Bronchial epithelial cell (primary cell): ENCODE results near the gene DGKG. TPM values are rescaled to one million over a fixed set of nuclear protein-coding genes. Genes with fewer than 3 reads are reported as not detected.

Experiments used
- DNase-seq: peaks from one replicate; pipeline ENCODE4 v3.0.0-alpha.2; 2010; ENCODE audit warnings: low read depth
- FAIRE-seq: peaks from 2 replicates; lab custom pipeline; 2011; peaks lifted over from hg19 to GRCh38; lab: Jason Lieb, UNC
- H3K27me3 ChIP-seq: 2 replicates; pipeline ENCODE4 v1.5.1; 2011; ENCODE audit warnings: low read length; ENCODE audit not compliant: control insufficient read depth, insufficient read depth
- H3K36me3 ChIP-seq: 2 replicates; pipeline ENCODE4 v1.5.1; 2011; ENCODE audit warnings: low read length; ENCODE audit not compliant: control insufficient read depth, insufficient read depth
- H3K4me3 ChIP-seq: 2 replicates; pipeline ENCODE4 v1.5.1; 2011; ENCODE audit warnings: mild to moderate bottlenecking, low read depth, low read length, control low read depth
- total RNA-seq: library from RNA; depleted of rRNA; stranded (reverse); fragments of >200 nt; gene quantifications from 2 replicates; pipeline ENCODE4 v1.2.1, GENCODE V29; 2014
- TF ChIP-seq, protein P1 (sequence below): IDR thresholded peaks from 2 replicates; pipeline ENCODE4 v1.5.1; 2011; ENCODE audit warnings: mild to moderate bottlenecking, moderate library complexity, low read length, control low read depth, inconsistent platforms; ENCODE audit not compliant: insufficient read depth, severe bottlenecking

DGKG gene
- total RNA-seq, result not detected in 2 replicates

DNA sequence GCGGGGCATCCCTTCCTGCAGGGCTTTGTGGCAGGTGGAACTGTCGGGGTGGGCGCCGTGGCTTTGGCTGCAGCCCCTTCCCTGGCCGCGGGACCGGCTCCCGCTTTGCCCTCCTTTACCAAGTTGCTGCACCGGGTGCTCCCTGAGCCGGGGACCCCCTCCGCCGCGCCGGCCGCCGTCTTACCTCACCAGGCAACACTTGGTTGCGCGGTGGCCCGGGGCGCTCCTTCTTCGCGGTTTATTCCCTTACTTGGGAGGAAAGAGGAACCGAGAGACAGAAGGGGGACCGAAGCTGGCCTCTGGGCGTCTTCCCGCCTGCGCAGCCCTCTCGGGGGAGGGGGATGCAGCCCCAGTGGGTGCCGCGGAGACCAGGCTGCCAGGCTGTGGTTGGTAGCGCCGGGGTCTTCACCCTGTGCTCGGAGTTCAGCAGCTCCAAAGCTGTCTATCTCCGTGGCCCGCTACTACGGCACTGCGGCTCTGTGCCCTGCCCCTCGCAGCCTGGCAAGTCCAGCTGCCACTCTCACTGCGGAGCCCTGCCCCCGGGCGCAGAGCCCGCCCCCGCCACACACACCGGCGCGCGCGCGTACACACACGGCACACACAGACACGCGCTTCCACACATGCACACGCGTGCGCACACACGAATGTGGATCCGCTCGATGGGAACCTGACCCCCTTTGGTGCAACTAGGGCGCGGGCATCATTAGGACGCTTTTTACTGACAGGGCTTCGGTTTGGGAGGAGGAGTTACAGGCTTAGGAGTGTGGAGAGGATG is at the start of gene DGKG:
Gene DGKG (minus strand): TSS at position 473 of the 775 bp plus-strand sequence. CDS start 41,775 bp downstream, outside the sequence.
- Histone ChIP-seq H3K27me3 (peaks cover 36% of the 10 kb centered on the region), H3K36me3 (no peaks in the 10 kb centered on the region), H3K4me3 (no peak within 1 kb of the TSS)
- DNase-seq (no peak), FAIRE-seq (no peak)
- TF ChIP-seq, protein P1, sequence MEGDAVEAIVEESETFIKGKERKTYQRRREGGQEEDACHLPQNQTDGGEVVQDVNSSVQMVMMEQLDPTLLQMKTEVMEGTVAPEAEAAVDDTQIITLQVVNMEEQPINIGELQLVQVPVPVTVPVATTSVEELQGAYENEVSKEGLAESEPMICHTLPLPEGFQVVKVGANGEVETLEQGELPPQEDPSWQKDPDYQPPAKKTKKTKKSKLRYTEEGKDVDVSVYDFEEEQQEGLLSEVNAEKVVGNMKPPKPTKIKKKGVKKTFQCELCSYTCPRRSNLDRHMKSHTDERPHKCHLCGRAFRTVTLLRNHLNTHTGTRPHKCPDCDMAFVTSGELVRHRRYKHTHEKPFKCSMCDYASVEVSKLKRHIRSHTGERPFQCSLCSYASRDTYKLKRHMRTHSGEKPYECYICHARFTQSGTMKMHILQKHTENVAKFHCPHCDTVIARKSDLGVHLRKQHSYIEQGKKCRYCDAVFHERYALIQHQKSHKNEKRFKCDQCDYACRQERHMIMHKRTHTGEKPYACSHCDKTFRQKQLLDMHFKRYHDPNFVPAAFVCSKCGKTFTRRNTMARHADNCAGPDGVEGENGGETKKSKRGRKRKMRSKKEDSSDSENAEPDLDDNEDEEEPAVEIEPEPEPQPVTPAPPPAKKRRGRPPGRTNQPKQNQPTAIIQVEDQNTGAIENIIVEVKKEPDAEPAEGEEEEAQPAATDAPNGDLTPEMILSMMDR, result no peak

DNA sequence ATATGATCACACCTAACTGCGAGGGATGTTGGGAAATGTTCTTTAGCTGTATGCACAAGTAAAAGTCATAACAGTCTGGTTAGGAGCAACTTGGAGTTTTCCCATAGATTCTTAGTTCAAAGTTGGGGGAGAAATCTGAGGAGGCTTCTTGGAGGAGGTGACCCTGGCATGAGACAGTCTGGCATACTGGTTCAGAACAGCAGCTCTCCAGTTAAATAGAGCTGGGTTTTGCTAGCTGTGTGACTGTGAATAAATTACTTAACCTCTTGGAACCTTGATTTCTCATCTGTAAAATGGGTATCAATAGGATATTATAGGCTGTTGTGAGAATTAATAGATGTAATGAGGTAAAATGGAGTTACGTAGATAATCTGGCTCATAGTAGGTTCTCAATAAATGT is 49.1 kb upstream of the DGKG start:
- no peaks in the 10 kb centered on the region for H3K27me3 ChIP-seq
- FAIRE-seq (peak; percentile 40), DNase-seq (no peak)
- no peak overlapping the region for H3K4me3 ChIP-seq
- H3K36me3 ChIP-seq, result no peaks in the 10 kb centered on the region
- TF ChIP-seq, protein P1, result no peak

DNA sequence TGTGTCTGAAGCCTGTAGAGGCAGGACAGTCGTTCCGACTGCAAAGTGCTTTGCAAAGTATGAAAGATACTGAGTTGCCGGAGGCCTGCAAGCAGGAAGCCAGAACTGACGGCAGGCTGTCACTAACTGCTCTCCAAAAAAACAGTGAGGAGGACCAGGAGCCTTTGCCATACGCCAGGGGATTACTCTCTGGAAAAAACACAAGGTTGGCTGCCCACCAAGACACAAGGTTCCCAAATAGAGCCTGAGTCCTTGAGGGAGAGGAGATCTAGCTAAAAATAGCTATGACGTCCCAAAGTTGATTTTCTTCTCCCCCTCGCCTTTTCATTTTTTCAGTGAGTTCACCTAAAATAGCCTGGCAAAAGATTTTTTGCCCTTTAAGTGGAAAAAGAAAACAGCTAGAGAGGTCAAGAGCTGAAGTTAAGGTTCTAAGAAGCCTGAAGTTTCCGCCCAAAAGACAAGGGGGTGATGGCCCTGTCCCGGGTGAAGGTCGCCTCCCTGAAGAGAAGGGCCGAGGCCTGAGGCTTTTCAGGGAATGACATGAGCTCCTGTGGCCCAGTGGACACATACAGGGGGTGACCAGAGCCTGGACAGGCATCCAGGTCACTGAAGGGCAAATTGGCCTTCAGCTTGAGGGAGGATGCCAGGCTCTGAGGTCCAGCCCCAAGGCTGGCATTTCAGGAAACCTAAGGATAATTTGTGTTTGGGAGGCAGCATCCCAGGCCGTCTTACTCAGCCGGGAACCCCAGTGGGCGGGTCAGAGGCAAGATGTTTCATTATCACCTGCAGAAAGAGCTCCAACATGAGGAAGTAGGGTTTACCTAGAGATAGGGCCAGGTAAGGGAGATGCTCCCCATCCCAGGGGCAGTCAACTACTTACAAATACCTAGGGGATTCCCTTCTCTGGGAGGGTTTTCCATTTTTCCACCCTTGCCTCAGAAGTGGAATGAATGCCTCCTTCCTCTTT is 44.9 kb upstream of the DGKG start:
- FAIRE-seq (no peak), DNase-seq (no peak)
- Histone ChIP-seq H3K27me3 (no peaks in the 10 kb centered on the region), H3K4me3 (no peak overlapping the region), H3K36me3 (no peaks in the 10 kb centered on the region)
- TF ChIP-seq, protein P1, result no peak

DNA sequence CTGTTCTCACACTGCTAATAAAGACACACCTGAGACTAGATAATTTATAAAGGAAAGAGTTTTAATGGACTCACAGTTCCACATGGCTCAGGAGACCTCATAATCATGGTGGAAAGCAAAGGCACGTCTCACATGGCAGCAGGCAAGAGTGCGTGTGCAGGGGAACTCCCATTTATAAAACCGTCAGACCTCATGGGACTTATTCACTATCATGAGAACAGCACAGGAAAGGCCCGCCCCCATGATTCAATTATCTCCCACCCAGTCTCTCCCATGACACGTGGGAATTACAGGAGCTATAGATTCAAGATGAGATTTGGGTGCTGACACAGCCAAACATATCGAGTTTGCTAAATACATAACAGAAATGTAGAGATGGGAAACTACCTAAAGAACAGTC is 39.5 kb upstream of the DGKG start:
- no peak for DNase-seq
- FAIRE-seq, result no peak

DNA sequence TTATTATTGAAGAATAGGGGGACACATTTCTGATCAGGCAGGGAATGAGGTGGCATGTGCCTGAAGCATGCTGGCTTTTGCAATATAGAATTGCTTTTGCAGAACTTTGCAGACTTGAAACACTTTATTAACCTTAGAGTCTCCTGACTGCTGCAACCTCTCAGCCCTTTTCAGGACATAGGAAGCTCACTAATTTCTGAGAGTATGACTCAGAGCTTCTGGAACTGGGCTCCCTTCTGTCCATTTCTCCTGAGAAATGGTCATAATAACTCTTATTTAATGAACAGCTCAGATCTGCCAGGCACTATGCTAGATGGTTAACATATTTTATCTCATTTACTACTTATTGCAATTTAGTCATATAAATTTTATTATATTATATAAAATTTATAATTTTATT is 38.6 kb upstream of the DGKG start:
- Histone ChIP-seq H3K27me3 (no peaks in the 10 kb centered on the region), H3K36me3 (no peaks in the 10 kb centered on the region), H3K4me3 (no peak overlapping the region)
- no peak for FAIRE-seq
- TF ChIP-seq, protein P1, result no peak
- no peak for DNase-seq

More for the DNA sequence above, 39.5 kb upstream of the DGKG start:
- H3K36me3 ChIP-seq, result no peaks in the 10 kb centered on the region
- no peaks in the 10 kb centered on the region for H3K27me3 ChIP-seq
- TF ChIP-seq, protein P1, result no peak
- no peak overlapping the region for H3K4me3 ChIP-seq
